Erythroblast (primary cell): Measurements from ENCODE around the gene EDAR.

Experiments
- GATA1 ChIP-seq: IDR thresholded peaks from 2 replicates; pipeline ENCODE4 v1.6.1; 2011; ENCODE audit warnings: low read depth, mild to moderate bottlenecking, control low read depth, low read length, moderate library complexity
- POLR2A ChIP-seq: IDR thresholded peaks from 2 replicates; pipeline ENCODE4 v1.6.1; 2011; ENCODE audit warnings: mild to moderate bottlenecking, low read length

DNA sequence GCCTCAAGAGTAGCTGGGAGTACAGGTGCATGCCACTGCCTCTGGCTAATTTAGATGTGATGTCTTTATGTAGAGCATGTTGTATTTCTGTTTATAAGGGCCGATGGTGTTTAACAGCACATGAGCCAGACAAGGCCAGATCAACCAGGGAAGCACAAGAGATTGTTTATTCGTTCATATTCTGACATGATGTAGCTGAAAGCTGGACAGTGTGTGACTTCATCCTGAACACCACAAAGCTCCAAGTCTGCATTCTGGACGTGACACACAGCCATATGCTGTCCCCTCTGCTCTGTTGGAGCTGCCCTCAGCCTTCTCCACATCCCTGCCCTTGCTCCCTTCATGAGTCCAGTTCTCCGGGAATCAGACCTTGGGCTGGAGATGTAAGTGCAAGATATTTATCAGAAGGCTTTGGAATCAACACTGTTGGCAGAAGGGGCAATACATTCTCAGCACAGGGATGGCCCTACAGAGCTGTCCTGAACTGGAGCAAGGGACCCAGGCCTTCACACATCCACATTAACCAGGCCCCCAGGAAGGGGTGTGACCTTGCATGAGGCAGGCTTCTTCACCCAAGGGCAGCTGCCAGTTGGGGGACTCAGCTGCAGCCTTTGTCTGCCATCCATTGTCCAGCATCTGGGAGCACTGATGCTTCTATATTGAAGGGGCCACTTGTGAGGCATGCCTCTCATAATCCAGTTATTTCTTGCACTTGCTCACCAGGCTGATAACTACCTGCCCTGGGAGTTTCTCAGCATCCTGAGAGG is 38.5 kb downstream of the EDAR start:
- TF ChIP-seq GATA1 (no peak), POLR2A (no peak)
